ENCODE results near the gene BTRC. TPM values are rescaled to one million over a fixed set of nuclear protein-coding genes. Genes with fewer than 3 reads are reported as not detected.
"Not testable (repeated sequence)": the region's sequence is repeated elsewhere in the genome, so short reads cannot be mapped to it uniquely, and the experiment has no call there.

BTRC gene
- total RNA-seq, 1 donor from 2014 or later, result 19.0 TPM

GRCh38 chr10:101330231-101330630 is 23.7 kb upstream of the BTRC start:
- Mint-ChIP-seq H3K4me3 (no peak overlapping the region), H3K27me3 (peaks cover 29% of the 10 kb centered on the region), H3K9me3 (no peaks in the 10 kb centered on the region), H3K27ac (no peak overlapping the region), H3K4me1 (no peaks in the 10 kb centered on the region), H3K36me3 (ENCODE audit: low read depth) (no peaks in the 10 kb centered on the region)
- no peak for DNase-seq
- intact Hi-C loops (cut with micrococcal nuclease), result no loop called here

- Mint-ChIP-seq H3K4me3 (no peak overlapping the region), H3K27me3 (peaks cover 28% of the 10 kb centered on the region), H3K36me3 (ENCODE audit: low read depth) (no peaks in the 10 kb centered on the region), H3K4me1 (no peaks in the 10 kb centered on the region), H3K27ac (no peak overlapping the region), H3K9me3 (no peaks in the 10 kb centered on the region)
- DNase-seq, result no peak
- intact Hi-C loops (cut with micrococcal nuclease), result no loop called here
Observed at GRCh38 chr10:101330631-101331225, 23.2 kb upstream of the BTRC start.

- no peak for DNase-seq
- Mint-ChIP-seq H3K4me1 (no peaks in the 10 kb centered on the region), H3K36me3 (ENCODE audit: low read depth) (no peaks in the 10 kb centered on the region), H3K4me3 (no peak overlapping the region), H3K27ac (no peak overlapping the region), H3K27me3 (peaks cover 27% of the 10 kb centered on the region), H3K9me3 (no peaks in the 10 kb centered on the region)
- intact Hi-C loops (cut with micrococcal nuclease), result no loop called here
Observed at GRCh38 chr10:101331956-101332355, 22.0 kb upstream of the BTRC start.

- H3K4me3 Mint-ChIP-seq; H3K36me3 Mint-ChIP-seq (ENCODE audit: low read depth); H3K27ac Mint-ChIP-seq; H3K9me3 Mint-ChIP-seq; DNase-seq; H3K4me1 Mint-ChIP-seq; intact Hi-C loops (cut with micrococcal nuclease): not testable (repeated sequence)
- peaks cover 22% of the 10 kb centered on the region for H3K27me3 Mint-ChIP-seq
Observed at GRCh38 chr10:101334259-101334658, 19.7 kb upstream of the BTRC start.

- peaks cover 18% of the 10 kb centered on the region for H3K27me3 Mint-ChIP-seq
Observed at GRCh38 chr10:101336382-101336781, 17.6 kb upstream of the BTRC start.

GRCh38 chr10:101337836-101338235 is 16.1 kb upstream of the BTRC start:
- intact Hi-C loops (cut with micrococcal nuclease), result no loop called here
- no peak overlapping the region for H3K27ac Mint-ChIP-seq
- no peaks in the 10 kb centered on the region for H3K9me3 Mint-ChIP-seq

More at GRCh38 chr10:101336382-101336781, 17.6 kb upstream of the BTRC start:
- no peak for DNase-seq
- intact Hi-C loops (cut with micrococcal nuclease), result no loop called here
- Mint-ChIP-seq H3K36me3 (ENCODE audit: low read depth) (no peaks in the 10 kb centered on the region), H3K4me3 (no peak overlapping the region), H3K4me1 (no peaks in the 10 kb centered on the region), H3K27ac (no peak overlapping the region), H3K9me3 (no peaks in the 10 kb centered on the region)

GRCh38 chr10:101341438-101341837 is 12.5 kb upstream of the BTRC start:
- Mint-ChIP-seq H3K4me1 (no peaks in the 10 kb centered on the region), H3K9me3 (no peaks in the 10 kb centered on the region)

More at GRCh38 chr10:101337836-101338235, 16.1 kb upstream of the BTRC start:
- DNase-seq, result no peak
- H3K4me1 Mint-ChIP-seq, result no peaks in the 10 kb centered on the region
- H3K36me3 Mint-ChIP-seq (ENCODE audit: low read depth), result no peaks in the 10 kb centered on the region
- no peak overlapping the region for H3K4me3 Mint-ChIP-seq
- peaks cover 10% of the 10 kb centered on the region for H3K27me3 Mint-ChIP-seq

GRCh38 chr10:101346177-101346576 is 7.8 kb upstream of the BTRC start:
- H3K9me3 Mint-ChIP-seq, result no peaks in the 10 kb centered on the region
- no peaks in the 10 kb centered on the region for H3K36me3 Mint-ChIP-seq (ENCODE audit: low read depth)
- DNase-seq, result no peak

More at GRCh38 chr10:101341438-101341837, 12.5 kb upstream of the BTRC start:
- Mint-ChIP-seq H3K4me3 (no peak overlapping the region), H3K27ac (no peak overlapping the region), H3K36me3 (ENCODE audit: low read depth) (no peaks in the 10 kb centered on the region), H3K27me3 (peaks cover 13% of the 10 kb centered on the region)
- intact Hi-C loops (cut with micrococcal nuclease), result no loop called here
- no peak for DNase-seq

GRCh38 chr10:101351017-101351416 is 2.9 kb upstream of the BTRC start:
- peaks cover 6% of the 10 kb centered on the region for H3K36me3 Mint-ChIP-seq (ENCODE audit: low read depth)
- no peak for DNase-seq
- no peak overlapping the region for H3K4me3 Mint-ChIP-seq
- intact Hi-C loops (cut with micrococcal nuclease), result loop anchor here (5.0 to 10.0 kb wide), 7 partner anchors 319 to 1391 kb away; partner anchors contain the start of genes ACTR1A, ARMH3, FBXW4 and NPM3
- H3K27me3 Mint-ChIP-seq, result peaks cover 20% of the 10 kb centered on the region
- H3K9me3 Mint-ChIP-seq, result peaks cover 4% of the 10 kb centered on the region
- H3K27ac Mint-ChIP-seq, result no peak overlapping the region
- H3K4me1 Mint-ChIP-seq, result peaks cover 19% of the 10 kb centered on the region

More at GRCh38 chr10:101346177-101346576, 7.8 kb upstream of the BTRC start:
- Mint-ChIP-seq H3K4me3 (no peak overlapping the region), H3K4me1 (no peaks in the 10 kb centered on the region), H3K27ac (no peak overlapping the region), H3K27me3 (peaks cover 20% of the 10 kb centered on the region)
- intact Hi-C loops (cut with micrococcal nuclease), result no loop called here

- H3K9me3 Mint-ChIP-seq, result peaks cover 4% of the 10 kb centered on the region
- no peak overlapping the region for H3K27ac Mint-ChIP-seq
- H3K36me3 Mint-ChIP-seq (ENCODE audit: low read depth), result peaks cover 9% of the 10 kb centered on the region
- peaks cover 19% of the 10 kb centered on the region for H3K4me1 Mint-ChIP-seq
- no peak overlapping the region for H3K4me3 Mint-ChIP-seq
- no peak for DNase-seq
- intact Hi-C loops (cut with micrococcal nuclease), result loop anchor here (5.0 to 10.0 kb wide), 7 partner anchors 319 to 1391 kb away; partner anchors contain the start of genes ACTR1A, ARMH3, FBXW4 and NPM3
- H3K27me3 Mint-ChIP-seq, result peaks cover 20% of the 10 kb centered on the region
Observed at GRCh38 chr10:101351477-101351876, 2.5 kb upstream of the BTRC start.

- intact Hi-C loops (cut with micrococcal nuclease), result loop anchor here (1.0 to 10.0 kb wide), 8 partner anchors 235 to 1389 kb away; partner anchors contain the start of genes ACTR1A, ARMH3, DPCD and FBXW4
- H3K4me1 Mint-ChIP-seq, result peaks cover 20% of the 10 kb centered on the region
- DNase-seq, H3K9me3 Mint-ChIP-seq, H3K4me3 Mint-ChIP-seq, H3K27ac Mint-ChIP-seq: not testable (repeated sequence)
- H3K36me3 Mint-ChIP-seq (ENCODE audit: low read depth), result peaks cover 10% of the 10 kb centered on the region
- peaks cover 20% of the 10 kb centered on the region for H3K27me3 Mint-ChIP-seq
Observed at GRCh38 chr10:101352857-101353256, 1.1 kb upstream of the BTRC start.

- peaks cover 14% of the 10 kb centered on the region for H3K27me3 Mint-ChIP-seq
- intact Hi-C loops (cut with micrococcal nuclease), result loop anchor here (1.0 to 10.0 kb wide), 9 partner anchors 13 to 1388 kb away; partner anchors contain the start of genes ACTR1A, ARMH3, FBXW4 and NPM3
- DNase-seq, result peak; percentile 84
- peak overlapping the region; percentile 98 for H3K27ac Mint-ChIP-seq
- peak overlapping the region; percentile 90 for H3K4me3 Mint-ChIP-seq
- H3K4me1 Mint-ChIP-seq, result peaks cover 26% of the 10 kb centered on the region
- H3K36me3 Mint-ChIP-seq (ENCODE audit: low read depth), result peaks cover 10% of the 10 kb centered on the region
- peaks cover 4% of the 10 kb centered on the region for H3K9me3 Mint-ChIP-seq
Observed at GRCh38 chr10:101354328-101355071, 535 bp downstream of the BTRC start.

GRCh38 chr10:101355072-101355706 is 1.2 kb downstream of the BTRC start:
- Mint-ChIP-seq H3K4me3 (peak overlapping the region; percentile 90), H3K4me1 (peaks cover 26% of the 10 kb centered on the region), H3K36me3 (ENCODE audit: low read depth) (peaks cover 10% of the 10 kb centered on the region), H3K27me3 (peaks cover 13% of the 10 kb centered on the region), H3K27ac (no peak overlapping the region), H3K9me3 (peaks cover 4% of the 10 kb centered on the region)
- intact Hi-C loops (cut with micrococcal nuclease), result loop anchor here (10.0 kb wide), 4 partner anchors 340 to 1150 kb away; partner anchors contain the start of genes ACTR1A, FBXW4, NPM3 and OGA
- no peak for DNase-seq
